Fibroblast of skin of back (primary cell): ENCODE measurements around the gene CSTF2.
A peak's percentile ranks its signal among the peaks of the same experiment; 100 is the strongest.

Experiments used
- DNase-seq: peaks from one replicate; pipeline ENCODE4 v3.0.0-alpha.2; 2013

Gene CSTF2

DNA sequence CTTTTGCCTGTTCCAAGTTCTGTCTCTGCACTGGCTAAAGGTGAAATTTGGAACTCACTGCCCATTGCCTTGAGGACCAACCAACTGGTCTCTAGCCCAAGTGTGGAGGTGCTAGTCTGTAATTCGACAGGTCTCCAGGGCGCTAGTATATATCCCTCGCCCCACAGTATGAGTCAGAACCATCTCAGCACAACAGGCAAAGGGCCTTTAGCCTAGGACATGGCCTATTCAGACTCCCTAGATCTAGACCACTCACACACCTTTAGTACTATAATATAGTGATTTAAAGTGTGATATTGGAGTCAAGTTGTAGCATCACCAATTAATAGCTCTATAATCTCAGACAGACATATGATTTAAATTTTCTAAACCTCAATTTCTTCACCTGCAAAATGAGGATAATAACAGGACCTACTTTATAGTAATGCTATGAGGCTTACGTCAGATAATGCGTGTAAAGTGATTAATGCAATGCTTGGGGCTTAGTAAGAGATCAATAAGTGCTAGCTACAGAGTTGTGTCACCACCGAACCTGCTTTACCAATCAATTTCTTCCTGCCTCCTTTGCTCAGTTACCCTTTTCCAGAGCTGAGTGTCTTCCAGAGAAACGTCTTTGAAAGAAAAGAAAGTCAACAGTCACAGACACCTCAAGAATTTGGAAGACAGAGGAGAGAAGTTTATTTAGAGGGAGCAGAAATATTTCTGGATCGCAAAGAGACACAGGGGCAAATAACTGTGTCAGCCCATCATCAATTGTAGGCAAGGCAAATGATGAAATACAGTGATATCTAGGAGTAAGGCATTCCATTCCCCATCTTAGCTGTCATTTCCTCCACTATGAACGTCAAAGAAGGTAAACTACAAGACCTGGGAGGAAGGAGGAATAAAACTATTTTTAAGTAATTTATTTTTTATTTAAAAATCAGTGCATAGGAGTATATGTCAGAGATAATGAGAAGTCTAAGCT lies 51.7 kb downstream of the CSTF2 start:
- DNase-seq, result peak; percentile 5

DNA sequence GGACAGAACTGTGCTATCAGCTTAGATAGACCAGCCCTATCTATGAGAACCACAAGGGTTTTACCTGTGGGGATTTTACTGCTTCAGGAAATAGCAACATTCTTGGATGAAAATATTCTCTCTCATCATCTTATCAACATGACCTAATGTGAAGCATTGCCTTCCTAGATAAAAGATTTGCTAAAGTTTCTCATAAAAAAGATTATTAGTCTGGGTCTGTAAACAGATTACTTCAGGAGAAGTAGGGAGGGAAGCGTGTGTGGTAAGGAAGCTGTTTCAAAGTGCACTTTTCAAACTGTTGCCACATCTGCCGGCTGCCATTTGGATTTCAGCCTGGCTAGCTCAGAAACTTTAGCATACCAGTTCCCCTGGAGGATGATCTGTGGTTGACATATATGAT lies 54.1 kb downstream of the CSTF2 start, which contains the start of gene NOX1:
Gene NOX1, minus strand, starts transcription at position 35 of the 400 bp plus-strand sequence. CDS start 220 bp downstream, outside the sequence.
- DNase-seq, result no peak

DNA sequence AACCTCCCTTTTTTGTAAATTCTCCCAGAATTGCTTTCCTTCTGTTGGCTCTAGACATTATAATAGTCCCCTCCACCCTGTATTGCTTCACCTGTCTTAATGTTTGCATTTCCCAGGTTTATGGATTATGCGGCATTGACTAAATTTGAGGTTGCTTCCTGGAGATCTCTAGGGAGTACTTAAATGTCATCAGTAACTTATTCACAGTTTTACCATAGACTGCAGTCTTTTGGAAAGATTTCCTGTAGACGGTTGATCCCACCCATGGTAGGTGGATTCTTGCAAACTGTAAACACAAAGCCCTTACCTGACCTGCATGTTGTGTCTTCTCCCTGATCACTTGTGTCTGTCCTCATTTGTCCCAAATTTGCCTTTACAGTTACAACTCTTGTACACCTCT lies 60.2 kb downstream of the CSTF2 start:
- DNase-seq, result no peak

DNA sequence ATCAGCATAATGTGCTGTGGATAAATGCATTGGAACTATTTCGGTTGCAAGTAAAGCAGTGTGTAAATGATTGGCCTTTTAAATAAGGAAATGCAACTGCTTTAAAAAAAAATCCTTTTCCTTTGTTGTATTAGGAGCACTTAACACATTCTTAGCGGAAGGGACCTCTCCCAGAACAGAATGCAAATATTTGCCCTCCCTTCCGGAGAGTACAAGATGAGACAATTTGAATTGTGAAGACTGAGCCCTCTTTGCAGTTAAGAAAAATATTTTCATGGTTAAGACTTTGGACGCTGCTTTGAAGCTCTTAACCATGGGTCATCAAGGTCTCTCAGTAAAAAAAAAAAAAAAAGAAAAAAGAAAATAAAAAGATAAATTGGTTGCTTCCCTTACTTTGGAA lies 63.5 kb downstream of the CSTF2 start:
- DNase-seq, result no peak
